Spinal cord (tissue), 10 donors: Measurements from ENCODE around the gene LRRC66. TPM values are rescaled to one million over a fixed set of nuclear protein-coding genes. Genes with fewer than 3 reads are reported as not detected.

Source experiments
- DNase-seq, 6 donors: peaks; one replicate each; pipeline versions ENCODE4 v3.0.0 to v3.0.0-alpha.2; 2013 to 2015; ENCODE audit warnings: low spot score in 6 of 6, low read depth in 4 of 6
- H3K27ac ChIP-seq: one replicate; pipeline ENCODE4 v1.5.1; 2013; ENCODE audit warnings: low read depth, low read length, control low read depth
- H3K27me3 ChIP-seq: one replicate; pipeline ENCODE4 v1.6.1; 2013; ENCODE audit warnings: low read length; ENCODE audit not compliant: control insufficient read depth, insufficient read depth
- H3K36me3 ChIP-seq: one replicate; pipeline ENCODE4 v1.6.1; 2013; ENCODE audit warnings: low read length; ENCODE audit not compliant: control insufficient read depth, insufficient read depth
- H3K4me1 ChIP-seq: one replicate; pipeline ENCODE4 v1.6.1; 2013; ENCODE audit warnings: low read length; ENCODE audit not compliant: control insufficient read depth, insufficient read depth
- H3K4me3 ChIP-seq: one replicate; pipeline ENCODE4 v1.5.1; 2013; ENCODE audit warnings: low read depth, low read length, control low read depth
- H3K9me3 ChIP-seq: one replicate; pipeline ENCODE4 v1.6.1; 2013; ENCODE audit warnings: low read length; ENCODE audit not compliant: control insufficient read depth, insufficient read depth
- WGBS: methylation state at CpG from one replicate; pipeline ENCODE4 v1.1.5; 2013; ENCODE audit warnings: missing lambda C conversion rate; ENCODE audit not compliant: insufficient coverage; 5-methylcytosine and 5-hydroxymethylcytosine counted together
- polyA plus RNA-seq, 2 donors: library from polyadenylated mRNA; unstranded; fragments of 120-200 nt; gene quantifications; one replicate each; pipeline ENCODE4 v1.2.1, GENCODE V29; 2013; ENCODE audit not compliant: insufficient read length in 2 of 2
- small RNA-seq: library from RNA; depleted of rRNA; stranded (forward); fragments of <200 nt; gene quantifications from one replicate; pipeline ENCODE3, GENCODE V24; 2014; ENCODE audit warnings: low replicate concordance
- total RNA-seq, 2 donors: library from RNA; depleted of rRNA in 1 of 2; stranded (reverse); fragments of 120-200 nt in 1 of 2; fragments of >200 nt in 1 of 2; gene quantifications; one replicate each; pipeline versions ENCODE4 v1.2.3 to v1.2.4, GENCODE V29; 2013 to 2014
- donor health status: healthy.

LRRC66 gene
- total and polyA plus RNA-seq, 4 donors = 0.30 to 0.88 (median 0.84) TPM

DNA sequence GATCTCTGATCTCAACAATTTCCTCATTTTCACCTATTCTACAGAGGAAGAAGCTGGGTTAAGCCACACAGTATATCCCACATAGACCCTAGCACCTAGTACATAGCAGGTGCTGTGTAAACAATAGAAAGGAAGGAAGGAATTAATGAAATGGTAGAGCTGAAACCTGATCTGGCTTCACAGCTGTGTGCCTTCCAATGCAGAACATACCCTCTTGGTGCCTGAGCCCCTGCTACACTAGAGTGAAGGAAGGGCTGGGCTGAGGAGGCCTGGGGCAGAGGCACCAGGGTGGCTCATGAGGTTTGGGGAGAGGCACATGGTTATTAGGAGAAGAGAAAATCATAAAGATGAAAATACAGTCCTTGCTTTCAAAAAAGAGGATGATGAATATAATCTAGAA is 21.3 kb downstream of the LRRC66 start:
- Histone ChIP-seq H3K4me1 (peaks cover 7% of the 10 kb centered on the region), H3K27me3 (no peaks in the 10 kb centered on the region), H3K9me3 (no peaks in the 10 kb centered on the region), H3K36me3 (no peaks in the 10 kb centered on the region), H3K4me3 (no peak overlapping the region), H3K27ac (no peak overlapping the region)
- DNase-seq = no peak

DNA sequence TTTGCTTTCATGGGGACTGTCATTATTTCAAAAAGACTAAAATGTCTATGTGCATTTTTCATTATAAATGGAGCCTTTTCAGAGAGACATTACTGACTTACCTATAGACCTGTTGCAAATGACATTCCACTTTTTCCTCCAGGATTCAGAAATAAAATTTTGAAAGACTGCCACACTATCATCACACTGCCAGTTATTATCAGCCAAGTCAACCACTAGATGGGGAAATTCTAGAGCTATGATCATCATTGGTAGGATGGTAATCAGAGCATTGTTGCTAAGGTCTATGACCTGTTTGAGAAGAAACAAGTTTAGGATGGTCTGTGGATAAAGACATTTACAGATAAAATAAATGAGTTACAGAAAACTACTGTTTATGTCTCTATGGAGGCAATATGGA is 22.5 kb downstream of the LRRC66 start:
- no peak for DNase-seq
- Histone ChIP-seq H3K27me3 (no peaks in the 10 kb centered on the region), H3K4me3 (no peak overlapping the region), H3K4me1 (peaks cover 7% of the 10 kb centered on the region), H3K9me3 (no peaks in the 10 kb centered on the region), H3K27ac (no peak overlapping the region), H3K36me3 (no peaks in the 10 kb centered on the region)

DNA sequence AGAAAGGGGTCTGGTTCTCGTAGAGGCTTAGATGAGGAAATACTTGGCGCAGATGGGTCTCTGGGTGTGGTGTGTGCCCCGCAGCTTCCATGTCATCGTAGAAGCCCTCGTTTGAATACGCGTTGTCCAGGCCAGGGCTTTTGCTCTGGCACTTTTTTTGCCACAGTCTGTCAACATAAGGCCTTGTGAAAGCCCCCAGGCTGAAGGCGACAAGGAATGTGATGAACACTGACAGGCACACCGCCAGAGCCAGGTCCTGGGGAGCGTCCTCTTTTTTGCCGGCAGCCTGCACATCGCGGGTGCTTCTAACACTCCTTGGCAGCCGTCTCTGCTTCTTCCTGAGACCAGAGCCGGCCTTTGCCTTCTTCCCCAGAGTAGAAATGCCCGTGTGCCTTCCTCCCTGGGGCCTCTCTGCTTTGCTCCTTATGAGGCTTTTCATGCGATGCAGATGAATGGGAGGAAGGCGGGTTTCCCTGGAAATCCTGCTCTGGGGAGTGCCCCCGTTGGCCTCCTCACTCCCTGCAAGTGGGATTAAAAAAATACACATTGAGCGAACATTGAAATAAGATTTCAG is 24.4 kb downstream of the LRRC66 start:
- Histone ChIP-seq H3K36me3 (no peaks in the 10 kb centered on the region), H3K27ac (no peak overlapping the region), H3K27me3 (no peaks in the 10 kb centered on the region), H3K9me3 (no peaks in the 10 kb centered on the region), H3K4me1 (peaks cover 7% of the 10 kb centered on the region), H3K4me3 (no peak overlapping the region)
- DNase-seq = peak in 1 of 6 donors; percentile 7
- 41% methylated on average over 18 of the region's 20 CpGs for WGBS

DNA sequence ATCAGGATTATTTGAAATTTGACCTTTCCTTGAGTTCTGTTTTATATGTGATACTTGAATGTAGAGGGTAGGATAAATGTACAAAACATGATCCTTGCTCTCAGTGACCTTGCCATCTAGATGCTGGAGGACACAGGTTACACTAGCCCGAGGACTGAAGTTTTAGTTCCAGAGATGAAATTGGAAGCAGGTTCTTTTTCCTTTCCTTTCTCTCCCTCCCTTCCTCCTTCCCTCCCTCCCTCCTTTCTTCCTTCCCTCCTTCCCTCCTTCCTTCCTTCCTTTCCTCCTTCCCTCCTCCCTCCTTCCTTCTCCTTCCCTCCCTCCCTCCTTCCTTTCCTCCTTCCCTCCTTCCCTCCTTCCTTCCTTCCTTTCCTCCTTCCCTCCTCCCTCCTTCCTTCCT is 54.3 kb downstream of the LRRC66 start:
- H3K4me3 ChIP-seq = no peak overlapping the region
- H3K27me3 ChIP-seq = no peaks in the 10 kb centered on the region
- no peaks in the 10 kb centered on the region for H3K36me3 ChIP-seq
- WGBS = no CpG with 5 or more reads among the region's 1 CpG
- DNase-seq = no peak
- no peak overlapping the region for H3K27ac ChIP-seq
- H3K4me1 ChIP-seq = no peaks in the 10 kb centered on the region
- H3K9me3 ChIP-seq = peaks cover 1% of the 10 kb centered on the region

DNA sequence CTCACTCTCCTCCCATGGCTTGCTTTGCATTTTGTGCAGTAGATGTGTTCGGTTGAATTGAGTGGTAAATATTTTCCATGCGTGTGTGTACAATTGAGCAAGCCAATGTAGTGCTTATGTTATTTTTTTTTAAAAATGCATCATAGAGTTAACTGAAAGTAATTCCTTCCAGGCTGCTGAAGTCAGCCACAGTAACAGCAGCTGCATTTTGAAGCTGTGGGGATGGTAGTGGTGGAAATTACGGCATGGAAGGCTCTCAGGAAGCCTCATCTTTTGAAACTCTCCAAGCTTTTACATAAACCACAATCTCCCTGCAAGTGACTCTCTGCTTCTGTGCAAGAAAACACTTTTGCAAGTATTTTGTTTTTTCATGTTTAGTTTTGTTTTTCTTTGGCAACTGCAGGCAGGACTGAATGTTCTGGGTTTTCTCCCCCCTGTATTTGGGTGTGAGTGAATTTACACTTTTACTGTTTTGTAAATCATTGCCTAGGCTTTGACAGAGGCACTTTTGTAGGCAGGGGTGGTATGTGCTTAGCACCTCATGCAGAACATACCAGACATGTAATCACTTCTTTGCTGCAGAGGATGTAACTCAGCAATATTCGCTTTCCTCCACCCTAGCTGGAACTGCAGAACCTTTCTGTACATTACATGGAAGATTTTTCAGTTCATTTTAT is 56.2 kb downstream of the LRRC66 start:
- no peak overlapping the region for H3K27ac ChIP-seq
- no peak for DNase-seq

DNA sequence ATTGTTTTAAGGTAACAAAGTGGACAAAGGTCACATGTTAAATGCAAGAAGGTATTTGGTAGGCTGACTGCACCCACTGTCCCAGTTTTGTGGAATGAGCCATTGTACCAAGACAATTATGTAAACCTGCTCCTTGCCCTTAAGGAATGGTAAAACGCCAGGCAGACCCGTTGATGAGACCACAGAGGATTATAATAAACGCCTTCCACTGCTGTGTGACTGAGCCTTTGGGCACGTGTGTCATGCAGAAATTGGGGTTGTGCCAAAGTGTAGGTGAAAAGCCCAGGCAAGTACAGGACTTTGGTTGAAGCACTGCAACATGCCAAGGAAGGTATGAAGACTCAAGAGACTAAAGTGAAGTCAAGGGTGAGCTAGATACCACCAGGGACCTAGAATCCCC is 59.7 kb downstream of the LRRC66 start:
- no peak overlapping the region for H3K27ac ChIP-seq
- no peak for DNase-seq
- no peaks in the 10 kb centered on the region for H3K36me3 ChIP-seq
- H3K4me3 ChIP-seq = no peak overlapping the region
- H3K27me3 ChIP-seq = no peaks in the 10 kb centered on the region
- WGBS = 68% methylated on average over 4 of the region's 4 CpGs
- no peaks in the 10 kb centered on the region for H3K4me1 ChIP-seq
- peaks cover 1% of the 10 kb centered on the region for H3K9me3 ChIP-seq

More for the DNA sequence above, 56.2 kb downstream of the LRRC66 start:
- no CpG with 5 or more reads among the region's 4 CpGs for WGBS
- Histone ChIP-seq H3K27me3 (no peaks in the 10 kb centered on the region), H3K9me3 (peaks cover 1% of the 10 kb centered on the region), H3K4me1 (no peaks in the 10 kb centered on the region), H3K36me3 (no peaks in the 10 kb centered on the region), H3K4me3 (no peak overlapping the region)

DNA sequence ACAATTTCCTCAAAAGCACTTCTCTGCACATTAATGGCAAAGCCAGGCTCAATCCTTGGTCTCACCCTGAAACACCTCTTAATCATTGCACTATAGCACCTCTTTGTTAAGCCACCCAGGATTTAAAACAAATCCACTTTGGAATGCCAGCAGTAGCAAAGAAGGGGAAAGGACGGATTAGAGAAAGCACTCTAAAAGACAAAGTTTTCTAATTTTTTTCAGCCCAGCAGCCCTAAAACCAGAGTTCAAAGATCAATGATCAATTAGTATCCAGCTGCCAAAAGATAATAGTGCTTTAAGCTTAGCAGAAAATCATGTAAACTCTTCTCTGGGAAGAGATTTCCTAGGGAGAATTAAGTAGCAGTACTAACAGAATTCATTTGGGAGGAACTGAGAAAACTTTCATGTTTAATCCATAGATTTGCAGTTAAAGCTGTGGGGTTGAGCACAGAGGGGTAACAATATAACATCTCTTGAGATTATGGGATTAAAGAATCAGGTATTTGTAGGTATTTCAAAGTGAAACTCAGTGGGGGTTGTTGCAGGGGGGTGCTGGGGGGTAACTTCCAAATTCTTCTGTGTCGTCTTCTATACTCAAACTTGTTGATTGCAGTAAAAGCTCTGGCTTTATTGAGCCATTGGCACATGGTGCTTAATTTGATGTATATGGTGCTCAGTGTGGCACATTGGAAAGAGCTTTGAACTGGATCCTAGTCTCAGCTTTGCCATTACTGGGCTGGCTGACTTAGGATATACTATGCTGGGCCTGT is 61.8 kb downstream of the LRRC66 start:
- Histone ChIP-seq H3K27me3 (no peaks in the 10 kb centered on the region), H3K36me3 (no peaks in the 10 kb centered on the region), H3K9me3 (peaks cover 2% of the 10 kb centered on the region), H3K27ac (no peak overlapping the region), H3K4me3 (no peak overlapping the region), H3K4me1 (no peaks in the 10 kb centered on the region)
- WGBS = 75% methylated on average over 1 of the region's 2 CpGs
- no peak for DNase-seq

Small RNA genes lying within 50 kb of the gene (small RNA-seq; reads per million reads assigned to genes)
- not detected for gene AC104784.1

Other genes with a start within 250 kb of the LRRC66 start
- gene DCUN1D4, start 177.2 kb downstream of the LRRC66 start, total RNA-seq = 10 to 100 TPM; 35.2 to 86.0 TPM
- gene DCUN1D4, start 177.2 kb downstream of the LRRC66 start, polyA plus RNA-seq = 10 to 100 TPM; 45.8 to 52.1 TPM
- gene SGCB, start 17.9 kb upstream of the LRRC66 start, total RNA-seq = 100 to 1,000 TPM in 1 of 2 donors, 10 to 100 TPM in 1; 36.4 to 108 TPM
- 10 to 100 TPM; 61.8 to 82.5 TPM for gene SGCB, start 17.9 kb upstream of the LRRC66 start, polyA plus RNA-seq
- 10 to 100 TPM in 1 of 2 donors, 1 to 10 TPM in 1; 5.9 to 11.2 TPM for gene SPATA18, start 30.9 kb upstream of the LRRC66 start, total RNA-seq
- 1 to 10 TPM; 5.3 to 9.5 TPM for gene SPATA18, start 30.9 kb upstream of the LRRC66 start, polyA plus RNA-seq